ENCODE results near the gene RAD51AP1. TPM values are rescaled to one million over a fixed set of nuclear protein-coding genes. Genes with fewer than 3 reads are reported as not detected.

Gene RAD51AP1
- polyA plus RNA-seq, 5 donors: 16.9 to 50.1 (median 31.7) TPM

DNA sequence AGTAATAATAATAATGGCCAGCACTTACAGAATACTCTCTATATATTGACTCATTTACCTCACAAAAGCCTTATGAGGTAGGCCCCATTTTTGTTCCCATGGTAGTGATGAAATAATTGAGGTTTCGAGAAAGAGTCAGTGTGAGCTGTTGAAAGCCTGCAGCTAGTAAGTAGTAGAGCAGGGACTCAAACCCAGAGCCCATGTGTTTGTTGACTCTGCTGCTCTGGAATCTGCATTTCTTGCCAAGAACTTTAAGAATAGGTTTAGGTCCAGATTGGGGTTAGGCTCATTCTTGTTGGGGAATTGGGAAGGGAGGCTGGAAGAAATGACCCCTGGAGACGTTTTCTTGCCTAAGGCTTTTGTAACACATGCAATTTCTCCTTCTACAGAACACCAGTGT is 51.3 kb downstream of the RAD51AP1 start:
- DNase-seq: no peak

DNA sequence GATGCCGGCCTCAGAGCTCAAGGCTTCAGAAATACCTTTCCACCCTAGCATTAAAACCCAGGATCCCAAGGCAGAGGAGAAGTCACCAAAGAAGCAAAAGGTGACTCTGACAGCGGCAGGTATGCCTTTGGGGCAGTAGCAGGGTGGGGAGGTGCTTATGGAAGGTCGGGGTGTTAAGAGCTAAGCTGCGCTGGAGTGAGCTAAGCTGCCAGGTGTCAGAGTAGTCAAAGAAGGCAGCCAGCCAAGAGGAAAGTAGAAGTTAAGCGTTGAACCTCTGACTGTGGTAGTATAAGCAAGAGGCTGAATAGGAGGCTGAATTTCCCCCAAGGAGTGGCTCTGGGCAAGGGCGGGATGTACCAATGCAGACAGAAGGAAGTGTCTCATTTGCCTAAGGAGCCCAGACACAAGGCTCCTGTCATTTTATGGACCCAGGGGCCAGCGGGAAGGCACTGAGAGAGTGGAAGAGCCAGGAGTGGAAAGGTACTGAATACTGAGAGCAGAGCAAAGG is 52.5 kb downstream of the RAD51AP1 start:
- no peak for DNase-seq

DNA sequence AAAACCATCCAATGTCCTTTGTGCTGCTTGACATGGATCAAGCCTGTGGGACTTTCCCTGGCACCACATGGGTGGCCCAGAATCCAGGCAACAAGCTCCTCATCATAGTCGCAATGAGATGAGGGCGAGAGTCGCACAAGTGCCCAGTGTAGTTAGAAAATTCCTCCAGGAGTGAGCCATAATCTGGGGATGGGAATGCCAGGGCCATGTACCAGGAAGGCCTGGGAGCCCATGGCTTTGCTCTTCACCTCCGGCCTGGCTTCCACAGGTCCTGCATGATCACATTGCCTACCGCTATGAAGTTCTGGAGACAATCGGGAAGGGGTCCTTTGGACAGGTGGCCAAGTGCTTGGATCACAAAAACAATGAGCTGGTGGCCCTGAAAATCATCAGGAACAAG is 57.2 kb downstream of the RAD51AP1 start:
- DNase-seq: no peak

DNA sequence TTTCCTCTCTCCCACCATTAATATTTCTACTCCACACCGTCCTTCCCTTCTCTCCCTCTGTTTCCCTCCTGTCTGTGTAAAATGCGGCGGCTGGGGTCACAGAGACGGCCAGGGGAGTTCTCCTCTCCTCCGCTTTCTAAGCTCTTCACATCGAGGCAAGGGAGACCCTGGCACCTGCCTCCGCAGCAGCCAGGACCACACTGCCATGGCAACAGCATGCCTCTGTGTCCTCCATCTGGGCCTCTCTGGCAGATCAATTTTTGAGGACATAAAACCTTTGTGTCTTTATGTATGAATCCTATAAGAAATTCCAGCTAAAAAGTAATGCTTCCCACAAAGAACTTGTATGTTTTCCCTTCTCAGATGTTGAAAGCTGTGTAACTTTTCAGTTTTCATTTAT is 64.7 kb downstream of the RAD51AP1 start:
- DNase-seq: no peak

DNA sequence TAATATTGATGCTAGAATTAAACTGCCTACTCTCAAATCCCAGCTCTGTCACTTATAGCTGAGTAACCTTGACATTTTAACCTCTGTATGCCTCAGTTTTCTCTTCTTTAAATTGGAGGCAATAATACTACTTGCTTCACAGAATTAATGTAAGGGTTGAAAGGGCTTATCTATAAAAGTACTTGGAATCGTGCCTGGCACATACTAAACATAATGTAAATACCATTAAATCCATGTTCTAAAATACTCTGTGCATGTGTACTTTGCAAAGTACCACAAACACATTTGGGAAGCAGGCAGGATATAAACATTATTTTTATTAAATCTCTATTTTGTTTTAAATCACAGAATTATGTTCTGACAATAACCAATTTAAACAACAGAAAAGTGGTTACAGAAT is 65.3 kb downstream of the RAD51AP1 start:
- no peak for DNase-seq

DNA sequence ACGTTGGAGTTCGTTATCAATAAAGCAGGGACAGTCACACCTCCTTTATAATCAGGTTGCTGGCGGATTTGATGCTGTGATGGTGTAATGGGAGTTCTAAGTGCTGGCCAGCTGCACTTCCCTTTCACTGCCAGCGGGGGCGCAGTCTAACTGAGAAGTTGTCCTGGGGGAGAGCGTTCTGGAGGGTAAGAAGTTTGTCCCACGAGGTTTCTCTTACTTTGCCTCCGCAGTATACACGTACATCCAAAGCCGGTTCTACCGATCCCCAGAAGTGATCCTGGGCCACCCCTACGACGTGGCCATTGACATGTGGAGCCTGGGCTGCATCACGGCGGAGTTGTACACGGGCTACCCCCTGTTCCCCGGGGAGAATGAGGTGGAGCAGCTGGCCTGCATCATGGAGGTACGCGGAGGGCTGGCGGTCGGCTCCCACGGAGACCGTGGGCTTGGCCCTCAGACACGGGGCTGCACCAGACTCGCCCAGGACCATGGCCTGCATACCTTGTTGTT is 66.0 kb downstream of the RAD51AP1 start:
- peak; percentile 79 for DNase-seq

DNA sequence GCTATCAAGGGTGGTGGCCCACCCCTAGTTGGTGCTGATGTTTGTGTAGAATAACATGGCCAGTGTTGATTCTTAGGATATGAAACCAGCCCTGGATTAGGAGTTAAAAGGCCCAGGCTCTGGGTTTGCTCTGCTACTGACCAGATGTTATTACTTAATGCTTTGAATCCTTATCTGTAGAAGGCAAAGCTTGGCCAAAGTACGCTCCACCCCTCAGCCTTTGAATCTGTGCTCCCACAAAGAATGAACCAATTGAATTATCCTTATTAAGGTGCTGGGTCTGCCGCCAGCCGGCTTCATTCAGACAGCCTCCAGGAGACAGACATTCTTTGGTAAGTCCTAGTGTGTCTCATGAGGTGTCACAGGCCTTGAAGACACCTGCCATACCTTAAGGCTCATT is 68.4 kb downstream of the RAD51AP1 start:
- no peak for DNase-seq

DNA sequence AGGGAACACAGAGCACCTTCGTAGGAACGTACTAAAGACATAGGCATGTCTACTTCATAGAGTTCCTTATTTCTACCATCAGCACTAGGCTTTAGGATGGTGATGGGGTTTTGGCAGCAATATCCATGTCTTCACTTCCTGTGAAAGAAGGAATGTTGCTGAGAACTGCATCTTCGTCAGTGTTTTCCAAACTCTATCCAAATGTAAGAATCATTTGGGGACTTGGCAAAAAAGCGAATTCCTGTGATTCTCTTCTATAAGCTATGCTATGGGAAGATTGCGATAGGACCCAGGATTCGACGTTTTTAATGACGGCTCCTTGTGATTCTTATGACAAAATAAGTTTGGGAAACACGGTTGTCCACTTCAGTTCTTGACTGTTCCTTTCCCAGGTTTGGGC is 70.4 kb downstream of the RAD51AP1 start:
- DNase-seq: peak; percentile 4 to 6

Other genes with a start within 250 kb of the RAD51AP1 start
- gene TIGAR, start 217.7 kb upstream of the RAD51AP1 start, polyA plus RNA-seq (ENCODE audit: insufficient read depth in 1 of 5, insufficient read length in 5 of 5, low replicate concordance in 1 of 5): 10 to 100 TPM in 1 of 5 donors, 1 to 10 TPM in 4; 2.4 to 13.1 (median 3.2) TPM
- gene FGF23, start 159.2 kb upstream of the RAD51AP1 start, polyA plus RNA-seq (ENCODE audit: insufficient read depth in 1 of 5, insufficient read length in 5 of 5, low replicate concordance in 1 of 5): under 1 TPM in 1 of 5 donors, not detected in 4; 0.04 TPM
- gene FGF6, start 93.1 kb upstream of the RAD51AP1 start, polyA plus RNA-seq (ENCODE audit: insufficient read depth in 1 of 5, insufficient read length in 5 of 5, low replicate concordance in 1 of 5): under 1 TPM in 1 of 5 donors, not detected in 4; 0.95 TPM
- gene DYRK4, start 23.3 kb downstream of the RAD51AP1 start, polyA plus RNA-seq (ENCODE audit: insufficient read depth in 1 of 5, insufficient read length in 5 of 5, low replicate concordance in 1 of 5): 10 to 100 TPM; 58.4 to 69.0 (median 64.7) TPM
- 1 to 10 TPM; 1.1 to 3.0 (median 2.5) TPM for gene AKAP3, start 110.2 kb downstream of the RAD51AP1 start, polyA plus RNA-seq (ENCODE audit: insufficient read depth in 1 of 5, insufficient read length in 5 of 5, low replicate concordance in 1 of 5)
- gene NDUFA9, start 110.2 kb downstream of the RAD51AP1 start, polyA plus RNA-seq (ENCODE audit: insufficient read depth in 1 of 5, insufficient read length in 5 of 5, low replicate concordance in 1 of 5): 100 to 1,000 TPM in 2 of 5 donors, 10 to 100 TPM in 3; 80.4 to 106 (median 97.3) TPM
- gene GALNT8, start 181.5 kb downstream of the RAD51AP1 start, polyA plus RNA-seq (ENCODE audit: insufficient read depth in 1 of 5, insufficient read length in 5 of 5, low replicate concordance in 1 of 5): 1 to 10 TPM in 4 of 5 donors, under 1 TPM in 1; 0.78 to 1.8 (median 1.6) TPM